ENCODE data around the gene GUSB.

GUSB gene

GRCh38 chr7:65974876-65975275 lies 7.1 kb downstream of the GUSB start:
- Mint-ChIP-seq H3K4me1 (no peaks in the 10 kb centered on the region), H3K27me3 (ENCODE audit: low read depth) (no peaks in the 10 kb centered on the region), H3K9me3 (no peaks in the 10 kb centered on the region), H3K27ac (no peak overlapping the region), H3K36me3 (ENCODE audit: low read depth) (peaks cover 40% of the 10 kb centered on the region), H3K4me3 (no peak overlapping the region)
- no peak for TF ChIP-seq CTCF (IDR thresholded peaks at IDR 0.05; ENCODE audit: unreplicated experiment in 3 of 3)

GRCh38 chr7:65974191-65974801 lies 7.7 kb downstream of the GUSB start:
- H3K27me3 Mint-ChIP-seq (ENCODE audit: low read depth) = no peaks in the 10 kb centered on the region

GRCh38 chr7:65972976-65973375 lies 9.0 kb downstream of the GUSB start:
- Mint-ChIP-seq H3K4me1 (no peaks in the 10 kb centered on the region), H3K27me3 (ENCODE audit: low read depth) (no peaks in the 10 kb centered on the region), H3K9me3 (no peaks in the 10 kb centered on the region), H3K4me3 (no peak overlapping the region), H3K27ac (no peak overlapping the region), H3K36me3 (ENCODE audit: low read depth) (peaks cover 42% of the 10 kb centered on the region)
- TF ChIP-seq CTCF (IDR thresholded peaks at IDR 0.05; ENCODE audit: unreplicated experiment in 3 of 3) = no peak

More at GRCh38 chr7:65974191-65974801, 7.7 kb downstream of the GUSB start:
- no peak for TF ChIP-seq CTCF (IDR thresholded peaks at IDR 0.05; ENCODE audit: unreplicated experiment in 3 of 3)
- no peak overlapping the region for H3K4me3 Mint-ChIP-seq
- no peaks in the 10 kb centered on the region for H3K4me1 Mint-ChIP-seq
- H3K36me3 Mint-ChIP-seq (ENCODE audit: low read depth) = peaks cover 44% of the 10 kb centered on the region
- H3K27ac Mint-ChIP-seq = no peak overlapping the region
- no peaks in the 10 kb centered on the region for H3K9me3 Mint-ChIP-seq

- no peak for TF ChIP-seq CTCF (IDR thresholded peaks at IDR 0.05; ENCODE audit: unreplicated experiment in 3 of 3)
- Mint-ChIP-seq H3K9me3 (no peaks in the 10 kb centered on the region), H3K4me3 (no peak overlapping the region), H3K27me3 (ENCODE audit: low read depth) (peaks cover 4% of the 10 kb centered on the region), H3K4me1 (no peaks in the 10 kb centered on the region), H3K36me3 (ENCODE audit: low read depth) (peaks cover 55% of the 10 kb centered on the region), H3K27ac (no peak overlapping the region)
Measured at GRCh38 chr7:65971021-65971420, 11.0 kb downstream of the GUSB start.

- no peak overlapping the region for H3K27ac Mint-ChIP-seq
- no peaks in the 10 kb centered on the region for H3K4me1 Mint-ChIP-seq
- no peak for TF ChIP-seq CTCF (IDR thresholded peaks at IDR 0.05; ENCODE audit: unreplicated experiment in 3 of 3)
- H3K27me3 Mint-ChIP-seq (ENCODE audit: low read depth) = peaks cover 4% of the 10 kb centered on the region
- H3K36me3 Mint-ChIP-seq (ENCODE audit: low read depth) = peaks cover 68% of the 10 kb centered on the region
- H3K9me3 Mint-ChIP-seq = no peaks in the 10 kb centered on the region
- no peak overlapping the region for H3K4me3 Mint-ChIP-seq
Measured at GRCh38 chr7:65968256-65969185, 13.5 kb downstream of the GUSB start.
